ENCODE data around the gene KCNH5. TPM values are rescaled to one million over a fixed set of nuclear protein-coding genes. Genes with fewer than 3 reads are reported as not detected.

KCNH5 gene
- total RNA-seq, 1 experiment from 2014 or later: not detected

DNA sequence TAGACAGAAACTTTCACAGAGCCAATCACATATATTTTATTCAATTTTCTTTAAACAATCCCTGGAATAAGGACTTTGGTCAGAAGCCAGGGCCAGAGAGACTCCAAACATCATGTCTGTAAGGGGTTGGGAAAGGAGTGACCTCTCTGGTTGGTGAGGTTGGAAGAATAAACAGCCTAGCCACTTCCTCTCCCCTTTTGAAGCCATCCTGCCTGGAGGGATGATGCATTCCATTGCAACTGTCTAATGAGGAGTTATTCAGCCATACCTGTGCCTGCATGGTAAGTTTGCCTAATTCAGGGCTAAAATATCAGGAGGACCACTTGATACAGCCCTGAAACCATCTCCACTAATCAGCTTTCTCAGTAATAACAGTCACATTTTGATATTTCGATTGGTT is 299.8 kb downstream of the KCNH5 start:
- H3K27me3 Mint-ChIP-seq (ENCODE audit: insufficient read depth, unreplicated experiment): no peaks in the 10 kb centered on the region
- no TSS peak for BruUV-seq (replicated peaks)
- H3K9me3 Mint-ChIP-seq (ENCODE audit: unreplicated experiment): no peaks in the 10 kb centered on the region
- ChIA-PET POLR2A (no interaction called here), CTCF (no interaction called here)
- intact Hi-C loops (cut with micrococcal nuclease): no loop called here
- no peaks in the 10 kb centered on the region for H3K4me1 Mint-ChIP-seq (ENCODE audit: insufficient read depth, unreplicated experiment)
- H3K36me3 Mint-ChIP-seq (ENCODE audit: insufficient read depth, unreplicated experiment): no peaks in the 10 kb centered on the region
- no peak for DNase-seq (ENCODE audit: unreplicated experiment)
- H3K27ac Mint-ChIP-seq (ENCODE audit: low read depth, unreplicated experiment): no peak overlapping the region
- no peak overlapping the region for H3K4me3 Mint-ChIP-seq (ENCODE audit: unreplicated experiment)
- TF ChIP-seq CTCF (IDR thresholded peaks at IDR 0.05; ENCODE audit: unreplicated experiment): no peak

DNA sequence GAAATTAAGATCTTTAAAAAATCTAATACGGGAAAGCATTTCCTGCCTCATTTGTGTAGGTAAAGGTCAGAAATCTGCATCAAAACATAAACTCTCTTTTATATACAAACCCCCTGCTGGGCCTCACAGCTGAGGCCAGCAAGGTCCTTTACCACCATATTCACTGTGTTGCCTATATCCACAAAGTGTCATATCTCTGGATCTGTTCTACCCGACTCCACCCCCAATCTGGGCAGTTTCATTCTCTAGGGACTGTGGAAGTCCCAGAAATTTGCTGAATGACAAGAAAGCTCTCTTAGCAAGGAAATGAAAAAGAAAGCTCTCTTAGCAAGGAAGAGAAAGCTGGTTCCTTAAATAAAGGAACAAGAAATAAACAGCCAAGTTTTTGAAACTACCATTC is 301.7 kb downstream of the KCNH5 start:
- Mint-ChIP-seq H3K4me3 (ENCODE audit: unreplicated experiment) (no peak overlapping the region), H3K27ac (ENCODE audit: low read depth, unreplicated experiment) (no peak overlapping the region), H3K27me3 (ENCODE audit: insufficient read depth, unreplicated experiment) (no peaks in the 10 kb centered on the region), H3K9me3 (ENCODE audit: unreplicated experiment) (no peaks in the 10 kb centered on the region), H3K4me1 (ENCODE audit: insufficient read depth, unreplicated experiment) (no peaks in the 10 kb centered on the region), H3K36me3 (ENCODE audit: insufficient read depth, unreplicated experiment) (no peaks in the 10 kb centered on the region)
- ChIA-PET POLR2A (no interaction called here), CTCF (no interaction called here)
- intact Hi-C loops (cut with micrococcal nuclease): no loop called here
- no peak for DNase-seq (ENCODE audit: unreplicated experiment)
- no peak for TF ChIP-seq CTCF (IDR thresholded peaks at IDR 0.05; ENCODE audit: unreplicated experiment)
- no TSS peak for BruUV-seq (replicated peaks)

DNA sequence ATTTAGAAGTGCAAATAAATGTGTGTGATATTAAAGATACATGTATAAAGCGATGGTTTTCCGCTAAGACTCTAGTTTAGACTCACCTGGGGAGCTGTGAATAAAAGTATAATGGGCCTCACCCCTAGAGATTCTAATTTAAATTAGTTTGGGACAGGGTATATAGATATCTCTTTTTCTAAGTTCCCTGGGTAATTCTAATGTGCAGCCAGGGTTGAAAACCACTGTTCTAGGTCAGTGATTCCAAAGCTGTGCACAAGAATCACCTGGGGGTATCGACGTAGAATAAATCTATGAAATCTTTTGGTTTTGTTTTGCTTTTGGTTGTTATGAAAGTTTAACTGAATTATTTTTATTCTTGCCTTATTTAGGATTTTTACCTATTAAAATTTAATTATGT is 302.1 kb downstream of the KCNH5 start:
- ChIA-PET CTCF (no interaction called here), POLR2A (no interaction called here)
- no peaks in the 10 kb centered on the region for H3K27me3 Mint-ChIP-seq (ENCODE audit: insufficient read depth, unreplicated experiment)
- no peak overlapping the region for H3K27ac Mint-ChIP-seq (ENCODE audit: low read depth, unreplicated experiment)
- no peak for TF ChIP-seq CTCF (IDR thresholded peaks at IDR 0.05; ENCODE audit: unreplicated experiment)
- DNase-seq (ENCODE audit: unreplicated experiment): no peak
- no peaks in the 10 kb centered on the region for H3K4me1 Mint-ChIP-seq (ENCODE audit: insufficient read depth, unreplicated experiment)
- H3K4me3 Mint-ChIP-seq (ENCODE audit: unreplicated experiment): no peak overlapping the region
- BruUV-seq (replicated peaks): no TSS peak
- H3K36me3 Mint-ChIP-seq (ENCODE audit: insufficient read depth, unreplicated experiment): no peaks in the 10 kb centered on the region
- intact Hi-C loops (cut with micrococcal nuclease): no loop called here
- H3K9me3 Mint-ChIP-seq (ENCODE audit: unreplicated experiment): no peaks in the 10 kb centered on the region

DNA sequence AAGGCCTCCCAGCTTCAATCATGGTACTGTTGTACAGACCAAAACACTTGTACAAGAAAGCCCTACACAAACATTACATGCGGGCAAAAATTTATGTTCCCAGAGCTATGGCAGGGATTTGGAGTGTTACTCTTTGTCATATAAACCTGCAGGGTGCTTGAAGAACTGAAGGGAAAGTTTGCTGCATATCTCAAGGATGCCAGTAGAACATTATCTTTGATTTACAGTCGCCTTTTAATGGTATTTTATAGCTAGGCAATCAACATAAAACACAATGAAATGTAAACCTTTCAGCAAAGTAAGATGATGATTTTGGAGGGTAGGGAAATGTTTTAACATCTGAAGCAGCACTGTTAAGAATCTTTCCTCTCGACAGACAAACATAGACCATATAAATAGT is 305.6 kb downstream of the KCNH5 start:
- Mint-ChIP-seq H3K4me3 (ENCODE audit: unreplicated experiment) (no peak overlapping the region), H3K9me3 (ENCODE audit: unreplicated experiment) (peaks cover 8% of the 10 kb centered on the region), H3K27me3 (ENCODE audit: insufficient read depth, unreplicated experiment) (no peaks in the 10 kb centered on the region), H3K27ac (ENCODE audit: low read depth, unreplicated experiment) (no peak overlapping the region), H3K36me3 (ENCODE audit: insufficient read depth, unreplicated experiment) (no peaks in the 10 kb centered on the region), H3K4me1 (ENCODE audit: insufficient read depth, unreplicated experiment) (peaks cover 9% of the 10 kb centered on the region)
- no peak for DNase-seq (ENCODE audit: unreplicated experiment)
- no TSS peak for BruUV-seq (replicated peaks)
- CTCF ChIA-PET: no interaction called here
- intact Hi-C loops (cut with micrococcal nuclease): no loop called here
- TF ChIP-seq CTCF (IDR thresholded peaks at IDR 0.05; ENCODE audit: unreplicated experiment): no peak
- POLR2A ChIA-PET: no interaction called here
